Measurements from ENCODE around the gene IGLON5.

DNA sequence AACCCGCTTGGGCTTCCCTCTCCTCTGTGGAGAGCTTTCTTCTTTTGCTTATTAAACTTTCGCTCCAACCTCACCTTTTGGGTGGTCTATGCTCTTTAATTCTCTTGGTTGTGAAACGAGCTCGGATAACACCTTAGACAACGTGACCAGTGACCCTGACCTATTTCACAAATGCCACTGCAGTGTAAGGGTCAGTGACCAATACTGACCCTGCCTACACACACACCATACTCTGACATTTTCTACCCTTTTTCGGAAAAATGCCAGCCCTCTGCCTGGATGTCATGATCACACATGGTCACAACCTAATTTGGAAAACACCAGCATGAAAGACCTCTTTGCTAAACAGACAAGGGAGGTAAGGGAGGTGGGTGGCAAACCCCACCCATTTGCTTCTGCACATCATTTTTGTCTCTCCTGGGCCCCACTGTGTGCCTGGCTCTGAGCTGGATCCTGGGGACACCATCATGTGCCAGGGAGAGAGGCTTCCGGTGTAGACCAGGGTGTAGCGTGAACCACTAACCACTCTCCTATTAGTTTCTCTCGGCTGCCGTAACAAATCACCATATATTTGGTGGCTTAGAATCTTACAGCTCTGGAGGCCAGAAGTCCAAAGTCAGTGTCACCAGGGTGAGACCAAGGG lies 44.8 kb downstream of the IGLON5 start:
- TF ChIP-seq, protein P1, sequence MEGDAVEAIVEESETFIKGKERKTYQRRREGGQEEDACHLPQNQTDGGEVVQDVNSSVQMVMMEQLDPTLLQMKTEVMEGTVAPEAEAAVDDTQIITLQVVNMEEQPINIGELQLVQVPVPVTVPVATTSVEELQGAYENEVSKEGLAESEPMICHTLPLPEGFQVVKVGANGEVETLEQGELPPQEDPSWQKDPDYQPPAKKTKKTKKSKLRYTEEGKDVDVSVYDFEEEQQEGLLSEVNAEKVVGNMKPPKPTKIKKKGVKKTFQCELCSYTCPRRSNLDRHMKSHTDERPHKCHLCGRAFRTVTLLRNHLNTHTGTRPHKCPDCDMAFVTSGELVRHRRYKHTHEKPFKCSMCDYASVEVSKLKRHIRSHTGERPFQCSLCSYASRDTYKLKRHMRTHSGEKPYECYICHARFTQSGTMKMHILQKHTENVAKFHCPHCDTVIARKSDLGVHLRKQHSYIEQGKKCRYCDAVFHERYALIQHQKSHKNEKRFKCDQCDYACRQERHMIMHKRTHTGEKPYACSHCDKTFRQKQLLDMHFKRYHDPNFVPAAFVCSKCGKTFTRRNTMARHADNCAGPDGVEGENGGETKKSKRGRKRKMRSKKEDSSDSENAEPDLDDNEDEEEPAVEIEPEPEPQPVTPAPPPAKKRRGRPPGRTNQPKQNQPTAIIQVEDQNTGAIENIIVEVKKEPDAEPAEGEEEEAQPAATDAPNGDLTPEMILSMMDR (IDR thresholded peaks at IDR 0.05; ENCODE audit: low read depth, low read length): no peak
- no peak for TF ChIP-seq EZH2phosphoT487 (IDR thresholded peaks at IDR 0.05; ENCODE audit: low read depth)
